GM21423 (cell line): ENCODE measurements around the gene SLC16A2.
"Not testable (repeated sequence)": the region's sequence is repeated elsewhere in the genome, so short reads cannot be mapped to it uniquely, and the experiment has no call there.

ENCODE experiments used
- ATAC-seq: cut with Tn5 transposase; IDR thresholded peaks from one replicate; pipeline ENCODE4 v1.9.1; 2021; ENCODE audit warnings: mild to moderate bottlenecking, moderate library complexity; ENCODE audit not compliant: unreplicated experiment

SLC16A2 gene

DNA sequence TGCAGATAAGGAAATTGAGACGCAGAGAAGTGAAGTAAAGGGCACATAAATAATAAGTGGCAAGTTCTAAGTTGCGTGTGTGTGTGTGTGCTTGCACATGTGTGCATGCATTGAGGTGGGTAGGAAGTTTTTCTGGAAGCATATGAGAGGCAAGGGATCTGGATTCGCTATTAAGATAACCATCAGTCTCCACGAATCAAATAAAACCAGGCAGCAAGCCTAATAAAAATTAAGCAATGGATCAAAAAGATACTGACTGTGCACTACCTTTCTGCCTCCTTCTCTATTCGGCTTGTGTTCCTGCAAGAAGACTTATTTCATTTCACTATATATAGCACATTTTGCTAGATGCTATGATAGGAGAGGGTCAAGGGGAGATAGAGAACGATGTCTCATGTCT lies 23.8 kb downstream of the SLC16A2 start:
- no peak for ATAC-seq

DNA sequence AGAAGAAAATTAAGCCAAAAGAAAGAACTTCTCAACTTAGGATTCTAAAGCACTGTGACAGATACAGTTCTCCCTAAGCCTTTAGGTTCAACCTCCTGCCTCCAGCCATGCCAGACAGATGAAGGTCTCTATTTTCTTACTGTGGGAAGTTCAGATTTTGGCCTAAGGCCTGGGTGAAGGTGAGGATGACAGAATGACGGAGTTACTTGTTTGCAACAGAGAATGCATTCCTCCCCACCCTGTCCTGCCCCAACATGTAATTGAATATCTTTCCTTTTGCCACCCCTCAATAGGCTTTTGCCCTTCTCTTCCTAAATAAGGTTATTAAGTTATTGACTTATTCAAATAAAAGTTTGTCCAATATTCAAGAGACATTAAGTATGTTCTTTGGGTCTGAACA lies 25.6 kb downstream of the SLC16A2 start:
- ATAC-seq, result no peak

DNA sequence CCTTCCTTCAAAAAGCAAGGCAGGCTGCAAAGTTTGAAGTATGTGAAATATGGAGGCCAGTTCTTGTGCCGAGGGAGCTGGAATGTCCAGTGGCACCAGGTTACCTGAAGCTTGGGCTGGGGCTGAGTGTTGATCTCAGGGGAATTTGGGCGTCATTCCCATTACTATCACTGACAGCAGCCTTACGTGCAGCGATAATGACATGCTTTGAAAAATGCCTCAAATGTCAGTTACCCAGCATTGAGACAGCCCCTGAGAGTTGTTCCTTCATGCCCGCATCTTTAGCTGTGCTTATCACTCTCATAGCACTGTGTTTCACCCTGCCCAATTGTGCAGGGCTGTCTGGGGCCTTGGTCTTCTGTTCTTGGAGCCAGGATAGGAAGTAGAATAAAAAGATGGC lies 27.4 kb downstream of the SLC16A2 start:
- ATAC-seq, result no peak

DNA sequence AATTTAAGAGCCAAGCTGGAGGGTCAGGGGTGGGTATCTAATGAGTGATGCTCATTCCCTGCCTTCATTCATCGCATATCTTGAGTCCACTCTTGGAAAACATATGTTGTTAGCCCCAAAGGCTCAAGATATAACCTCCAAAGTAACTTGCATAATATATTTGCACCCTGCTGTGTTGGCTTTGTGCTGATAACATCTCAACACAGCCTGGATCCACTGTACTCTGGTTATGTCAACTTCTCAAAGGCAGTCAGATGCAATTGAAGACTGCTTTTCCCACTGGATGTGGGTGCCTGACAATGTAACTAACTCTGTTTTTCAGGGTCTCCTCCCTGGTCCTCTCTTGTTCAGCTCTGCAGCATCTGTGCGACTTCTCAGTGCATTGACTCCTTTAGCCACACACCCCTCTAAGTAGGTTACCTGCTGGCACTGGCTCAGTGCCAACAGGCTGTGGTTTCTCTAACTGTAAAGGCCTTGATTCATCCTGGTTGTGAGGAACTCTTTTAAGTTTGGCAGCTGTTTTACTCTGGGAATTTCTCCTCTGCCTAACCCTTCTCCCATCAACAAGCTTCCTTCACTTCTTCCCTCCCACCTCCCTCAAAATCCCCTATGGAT lies 28.1 kb downstream of the SLC16A2 start:
- ATAC-seq, result no peak

DNA sequence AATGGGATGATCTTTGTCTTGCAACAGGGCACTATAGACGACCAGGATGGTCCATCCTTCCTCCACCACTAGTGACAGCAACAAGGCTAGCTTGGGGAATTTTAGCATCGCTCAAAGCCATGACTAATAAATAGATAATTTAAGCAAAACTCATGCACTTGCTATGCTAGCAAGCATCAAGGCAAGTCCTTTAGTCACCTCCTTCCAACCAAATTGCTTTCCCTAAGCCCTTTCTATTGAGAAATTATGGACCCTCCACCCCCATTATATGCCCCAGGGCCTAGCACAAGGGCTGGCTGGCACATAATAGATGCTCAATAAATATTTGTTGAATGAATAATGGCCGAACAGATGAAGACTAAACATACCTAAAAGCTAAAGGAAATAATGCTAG lies 28.6 kb downstream of the SLC16A2 start:
- no peak for ATAC-seq

DNA sequence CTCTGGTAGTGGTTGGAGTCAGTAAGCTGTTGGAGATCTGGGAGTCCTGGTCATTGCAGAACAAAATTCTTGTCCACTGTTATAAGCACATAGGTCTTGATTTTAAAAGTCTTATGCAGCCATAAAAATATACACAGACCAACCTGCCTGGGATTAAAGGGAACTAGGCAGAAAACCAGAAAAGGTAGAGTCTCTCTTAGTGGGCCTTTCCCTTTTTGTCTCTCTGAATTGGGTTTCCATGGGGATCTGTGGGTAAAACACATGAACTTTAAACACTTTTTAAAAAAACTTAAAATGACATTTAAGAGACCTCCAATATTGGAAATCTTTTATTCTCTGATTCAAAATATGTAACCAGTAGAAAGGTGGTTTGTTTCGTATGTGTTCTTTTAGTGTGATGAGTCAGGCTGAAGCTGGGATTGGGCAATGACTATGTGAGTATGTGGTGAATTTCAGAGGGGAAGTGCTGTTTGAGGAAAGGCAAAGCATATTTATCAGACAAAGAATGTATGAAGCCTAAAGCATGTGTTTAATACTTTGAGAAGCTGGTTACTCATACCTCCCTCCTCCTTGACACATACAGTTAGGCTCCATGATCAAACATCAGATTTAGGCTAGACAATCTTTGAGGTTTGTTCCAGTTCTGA lies 29.6 kb downstream of the SLC16A2 start:
- no peak for ATAC-seq

DNA sequence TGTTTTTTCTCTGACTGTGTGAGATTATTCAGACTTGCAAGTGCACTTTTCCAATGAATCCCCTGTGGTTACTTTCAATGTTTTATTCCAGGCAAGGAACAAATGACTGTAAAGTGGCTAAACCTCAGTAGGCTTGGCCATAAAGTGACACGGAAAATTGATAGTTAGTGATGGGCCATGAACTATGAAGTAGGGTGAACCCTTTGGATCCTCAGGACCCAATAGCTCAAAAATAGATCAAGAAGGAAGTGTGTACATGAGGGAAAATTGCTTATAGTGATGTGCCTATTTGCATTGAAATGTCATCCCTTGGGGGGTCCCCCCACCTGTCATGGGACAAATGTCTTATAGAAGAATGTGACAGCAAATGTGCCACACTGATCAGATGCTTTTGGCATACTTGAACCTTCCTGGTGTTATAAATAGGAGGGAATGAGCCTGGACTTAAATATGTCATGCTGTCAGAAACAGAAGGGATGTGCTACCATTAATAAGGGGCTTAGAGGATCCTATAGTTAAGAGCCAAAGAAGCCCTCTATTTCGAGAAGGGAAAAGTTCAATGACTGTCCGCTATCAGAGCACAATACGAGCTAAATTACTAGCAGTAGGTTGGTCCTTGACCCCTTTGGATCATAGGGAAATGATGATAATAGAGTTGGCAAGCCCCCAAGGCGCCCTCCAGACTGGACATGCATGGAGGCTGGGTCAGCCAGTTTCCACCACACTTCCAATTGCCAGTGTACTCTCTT lies 30.3 kb downstream of the SLC16A2 start:
- ATAC-seq, result no peak

DNA sequence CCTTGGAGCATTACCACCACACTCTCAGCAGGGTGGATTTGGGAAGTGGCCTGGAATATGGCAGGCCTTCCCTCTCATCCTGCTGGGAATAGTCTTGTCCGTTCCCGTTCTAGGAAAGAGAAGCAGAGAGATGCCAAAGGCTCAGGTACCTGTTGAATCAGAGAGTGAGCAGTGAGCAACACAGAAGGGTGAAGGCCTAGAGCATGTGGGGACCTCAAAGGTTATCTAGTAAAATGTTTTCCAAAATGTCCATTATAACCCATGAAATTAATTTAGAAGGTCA lies 30.8 kb downstream of the SLC16A2 start:
- no peak for ATAC-seq

DNA sequence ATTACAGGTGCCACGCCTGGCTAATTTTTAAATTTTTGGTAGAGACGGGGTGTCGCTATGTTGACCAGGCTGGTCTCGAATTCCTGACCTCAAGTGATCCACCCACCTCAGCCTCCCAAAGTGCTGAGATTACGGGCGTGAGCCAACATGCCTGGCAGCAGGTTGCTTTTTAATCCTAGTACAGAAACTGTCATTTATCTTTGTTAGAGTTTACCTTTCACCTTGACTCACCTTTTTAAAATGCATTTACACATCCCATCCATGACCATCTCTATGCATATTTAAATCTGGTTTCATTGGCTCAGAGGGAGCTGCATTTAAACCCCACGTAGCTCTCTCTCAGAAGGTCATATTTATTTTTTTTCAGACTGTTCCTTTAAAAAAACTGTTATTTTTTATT lies 31.9 kb downstream of the SLC16A2 start:
- ATAC-seq, result no peak

DNA sequence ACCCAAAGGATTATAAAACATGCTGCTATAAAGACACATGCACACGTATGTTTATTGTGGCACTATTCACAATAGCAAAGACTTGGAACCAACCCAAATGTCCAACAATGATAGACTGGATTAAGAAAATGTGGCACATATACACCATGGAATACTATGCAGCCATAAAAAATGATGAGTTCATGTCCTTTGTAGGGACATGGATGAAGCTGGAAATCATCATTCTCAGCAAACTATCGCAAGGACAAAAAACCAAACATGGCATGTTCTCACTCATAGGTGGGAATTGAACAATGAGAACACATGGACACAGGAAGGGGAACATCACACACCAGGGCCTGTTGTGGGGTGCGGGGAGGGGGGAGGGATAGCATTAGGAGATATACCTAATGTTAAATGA lies 32.9 kb downstream of the SLC16A2 start:
- not testable (repeated sequence) for ATAC-seq

DNA sequence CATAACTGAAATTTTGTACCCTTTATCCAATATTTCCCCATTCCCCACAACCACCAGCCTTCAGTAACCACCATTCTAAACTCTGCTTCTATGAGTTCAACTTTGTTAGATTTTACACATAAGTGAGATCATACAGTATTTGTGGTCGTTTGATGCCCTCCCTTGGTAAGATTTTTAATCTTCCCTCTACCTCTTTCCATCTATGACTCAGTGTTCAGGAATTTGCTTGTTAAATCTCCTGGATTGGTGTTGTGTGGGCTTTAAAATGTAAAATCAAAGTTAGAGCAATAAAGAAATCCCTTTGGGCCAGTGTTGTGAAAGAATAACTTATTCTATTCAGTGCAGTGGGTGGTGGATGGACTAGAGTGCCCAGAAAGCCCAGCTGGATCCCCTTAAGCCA lies 37.4 kb downstream of the SLC16A2 start:
- no peak for ATAC-seq

DNA sequence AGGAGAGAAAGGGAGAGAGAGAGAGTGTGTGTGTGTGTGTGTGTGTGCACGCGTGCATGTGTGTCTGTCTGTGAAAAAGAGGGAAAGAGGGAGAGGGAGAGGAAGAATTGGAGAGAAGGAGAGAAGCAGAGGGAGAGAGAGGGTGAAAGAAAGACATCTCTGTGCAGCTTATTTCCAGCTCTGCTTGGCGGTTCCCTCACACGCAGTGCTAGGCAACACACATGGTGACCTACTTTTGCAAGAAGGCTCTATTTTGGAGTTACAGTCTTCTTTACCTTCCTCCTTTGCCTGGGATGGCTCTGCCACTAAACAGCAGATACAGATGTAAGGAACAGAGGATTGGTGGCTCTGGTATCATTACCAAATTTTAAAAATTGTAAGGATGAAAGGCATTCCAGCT lies 40.1 kb downstream of the SLC16A2 start:
- no peak for ATAC-seq

DNA sequence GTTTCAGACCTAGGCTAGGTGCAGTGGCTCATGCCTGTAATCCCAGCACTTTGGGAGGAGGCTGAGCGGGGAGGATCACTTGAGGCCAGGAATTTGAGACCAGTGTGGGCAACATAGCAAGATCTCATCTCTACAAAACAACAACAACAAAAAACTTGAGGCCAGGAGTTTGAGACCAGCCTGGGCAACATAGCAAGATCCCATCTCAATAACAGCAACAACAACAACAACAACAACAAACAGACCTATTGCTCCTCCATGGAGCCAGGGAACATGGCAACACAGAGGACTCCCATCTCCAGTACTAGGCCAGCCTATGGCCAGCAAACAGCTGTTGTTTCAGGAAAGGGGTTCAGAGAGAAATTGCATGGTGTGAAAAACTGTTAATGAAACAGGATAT lies 43.4 kb downstream of the SLC16A2 start:
- ATAC-seq, result no peak

DNA sequence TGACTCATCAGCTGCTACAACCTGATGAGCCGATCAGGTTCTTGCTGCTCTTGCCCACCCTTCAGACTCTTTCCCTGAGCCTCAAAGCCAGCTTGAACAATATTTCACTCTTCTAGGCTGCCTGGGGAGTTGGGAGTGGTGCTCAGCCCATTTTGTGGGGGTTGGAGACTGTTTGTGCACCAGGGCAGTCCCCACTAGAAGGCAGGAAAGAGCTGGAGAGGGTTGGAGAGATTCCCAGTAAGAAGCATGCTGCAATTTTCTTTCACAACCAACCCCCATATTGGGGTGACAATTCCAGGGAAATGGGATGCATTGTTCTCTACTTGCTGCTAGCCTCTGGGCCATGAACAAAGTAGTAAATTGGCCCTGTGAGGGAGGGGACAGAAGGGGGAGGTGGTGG lies 44.1 kb downstream of the SLC16A2 start:
- no peak for ATAC-seq

DNA sequence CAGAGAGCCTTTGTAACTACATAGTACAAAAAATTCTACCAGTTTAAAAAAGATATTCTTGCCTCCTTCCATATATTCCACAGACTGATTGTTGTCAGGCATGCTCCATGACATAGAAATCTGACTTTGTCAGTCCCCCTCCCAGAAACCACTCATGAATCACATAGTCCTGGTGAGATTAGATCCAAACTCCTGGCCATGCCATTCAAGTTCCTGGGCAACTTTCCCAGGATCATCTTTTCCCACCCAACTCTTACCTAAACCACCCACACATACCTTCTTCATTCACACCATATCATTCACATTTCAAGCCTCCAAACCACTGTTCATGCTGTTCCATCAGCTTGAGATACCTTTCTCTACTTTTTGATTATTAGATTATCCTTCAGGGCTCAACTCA lies 46.4 kb downstream of the SLC16A2 start:
- ATAC-seq, result no peak

DNA sequence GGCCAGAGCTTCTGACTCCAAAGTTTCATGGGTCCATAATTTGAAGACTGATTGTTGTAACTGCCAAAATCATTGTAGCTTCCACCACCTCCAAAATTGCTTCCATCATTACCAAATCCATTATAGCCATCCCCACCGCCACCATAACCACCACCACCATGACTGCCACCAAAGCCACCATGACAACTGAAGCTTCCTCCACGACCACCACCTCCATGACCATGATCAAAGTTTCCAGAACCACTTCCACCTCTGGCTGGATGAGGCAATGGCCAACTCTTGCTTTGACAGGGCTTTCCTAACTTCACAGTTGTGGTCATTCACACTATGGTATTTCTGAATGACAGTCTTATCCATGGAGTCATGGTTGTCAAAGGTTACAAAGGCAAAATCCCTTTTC lies 51.8 kb downstream of the SLC16A2 start:
- not testable (repeated sequence) for ATAC-seq

DNA sequence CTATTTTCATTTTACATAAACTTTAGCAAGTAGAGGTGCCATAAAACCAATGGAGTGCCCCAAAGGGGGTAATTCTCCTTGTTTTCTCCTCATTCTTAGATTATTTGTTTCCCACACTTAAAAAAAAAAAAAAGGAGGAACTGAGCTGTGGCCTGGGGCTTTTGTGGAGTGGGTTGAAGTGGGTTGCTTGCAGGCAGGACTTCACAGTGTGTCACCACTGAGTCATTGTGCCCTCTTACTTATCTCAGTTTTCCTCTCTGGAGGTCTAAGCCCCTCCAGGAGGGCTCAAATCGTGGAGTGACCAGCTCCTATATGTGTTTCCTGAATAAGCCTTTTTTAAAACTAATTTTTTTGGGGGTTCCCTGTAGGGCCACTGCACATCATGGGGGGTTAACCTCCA lies 69.0 kb downstream of the SLC16A2 start:
- no peak for ATAC-seq

DNA sequence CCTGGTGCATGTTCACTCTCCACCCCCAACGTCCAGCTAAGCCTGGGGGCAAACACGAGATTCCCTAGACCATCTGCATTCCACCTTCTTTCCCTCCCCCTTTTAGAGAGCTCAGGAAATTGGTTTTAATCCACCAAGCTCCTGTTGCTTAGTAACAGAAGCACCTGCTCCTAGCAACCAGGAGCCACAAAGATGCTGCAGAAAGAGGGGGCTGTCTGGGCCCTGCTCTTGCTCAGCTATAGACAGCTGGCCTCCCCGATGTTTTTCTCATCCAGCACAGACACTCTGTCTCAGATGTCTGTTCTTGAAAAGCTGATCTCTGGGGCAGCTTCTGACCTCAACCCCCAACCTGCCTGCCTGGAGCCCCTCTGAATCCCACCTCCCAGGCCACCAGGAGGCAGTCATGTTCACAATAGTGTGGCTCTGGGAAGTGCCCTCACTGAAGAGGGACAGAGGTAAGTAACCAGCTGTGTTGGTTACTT lies 71.5 kb downstream of the SLC16A2 start:
- no peak for ATAC-seq

DNA sequence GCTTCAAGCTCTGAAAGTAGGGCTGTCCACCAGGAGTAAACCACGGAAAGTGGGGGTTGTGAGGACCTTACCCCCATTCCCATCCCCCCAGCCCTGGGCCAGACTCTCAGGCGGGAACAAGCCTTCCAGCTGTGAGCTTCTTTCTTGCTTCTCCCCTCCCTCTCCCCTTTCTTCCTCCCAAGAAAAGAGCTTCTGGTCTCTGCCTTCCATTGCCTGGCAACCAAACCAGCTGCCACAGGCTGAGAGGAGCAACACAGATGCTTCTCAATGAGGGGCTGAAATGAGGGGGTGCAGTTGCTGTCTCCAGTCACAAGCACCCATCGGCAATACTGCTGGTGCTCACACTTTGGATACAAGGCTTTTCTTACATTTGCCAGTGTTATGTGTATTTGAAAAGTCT lies 72.5 kb downstream of the SLC16A2 start:
- ATAC-seq, result no peak

DNA sequence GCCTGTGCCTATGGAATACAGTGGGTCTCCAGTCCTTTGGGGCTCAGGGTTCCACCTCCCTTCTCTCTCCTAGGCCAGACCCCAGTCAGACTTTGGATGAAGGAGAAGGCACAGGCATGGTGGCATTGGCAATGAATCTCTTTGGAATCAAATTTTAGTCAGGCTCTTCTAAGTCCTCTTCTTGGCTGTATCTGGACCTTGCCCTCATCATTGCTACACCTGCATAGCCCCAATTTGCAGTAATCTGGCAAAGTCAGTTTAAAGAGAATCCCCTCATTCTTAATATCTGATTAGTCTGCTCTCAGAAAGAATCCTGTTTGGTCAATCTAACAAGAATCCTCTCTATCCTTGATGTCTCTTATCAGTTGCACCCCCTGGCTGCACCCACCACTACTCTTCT lies 77.6 kb downstream of the SLC16A2 start:
- ATAC-seq, result no peak

DNA sequence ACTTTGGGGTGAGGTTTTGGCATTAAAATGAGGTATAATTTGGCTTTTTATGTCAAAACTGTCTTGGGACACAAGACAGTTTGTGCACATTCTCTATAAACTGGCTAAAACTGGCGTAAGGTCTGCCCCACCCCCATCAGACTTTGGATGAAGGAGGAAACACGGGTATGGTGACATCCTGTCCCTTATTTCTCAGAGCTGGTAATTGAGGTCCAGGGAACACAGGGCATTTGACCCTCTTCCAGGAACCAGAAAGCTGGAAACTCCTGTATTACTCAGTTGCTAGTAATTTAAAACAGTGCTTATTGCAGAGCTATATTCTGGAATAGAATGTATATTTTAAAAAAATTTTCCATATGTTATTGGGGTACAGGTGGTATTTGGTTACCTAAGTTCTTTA lies 78.8 kb downstream of the SLC16A2 start:
- no peak for ATAC-seq

DNA sequence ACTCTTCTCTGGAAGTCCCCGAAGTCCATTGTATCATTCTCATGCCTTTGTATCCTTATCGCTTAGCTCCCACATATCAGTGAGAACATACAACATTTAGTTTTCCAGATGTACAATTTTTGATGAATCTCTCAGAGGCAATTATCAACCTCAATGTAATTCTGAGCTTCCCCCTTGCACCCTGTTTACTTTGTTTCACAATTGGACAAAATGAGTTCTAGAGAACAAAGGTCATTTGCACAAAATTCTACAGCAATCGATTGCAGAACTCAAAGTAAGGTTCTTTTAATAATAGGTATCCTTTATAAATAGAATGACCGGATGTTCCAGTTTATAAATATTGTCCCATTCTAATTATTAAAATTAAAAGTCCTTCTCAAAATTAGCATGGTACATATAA lies 79.3 kb downstream of the SLC16A2 start:
- no peak for ATAC-seq

DNA sequence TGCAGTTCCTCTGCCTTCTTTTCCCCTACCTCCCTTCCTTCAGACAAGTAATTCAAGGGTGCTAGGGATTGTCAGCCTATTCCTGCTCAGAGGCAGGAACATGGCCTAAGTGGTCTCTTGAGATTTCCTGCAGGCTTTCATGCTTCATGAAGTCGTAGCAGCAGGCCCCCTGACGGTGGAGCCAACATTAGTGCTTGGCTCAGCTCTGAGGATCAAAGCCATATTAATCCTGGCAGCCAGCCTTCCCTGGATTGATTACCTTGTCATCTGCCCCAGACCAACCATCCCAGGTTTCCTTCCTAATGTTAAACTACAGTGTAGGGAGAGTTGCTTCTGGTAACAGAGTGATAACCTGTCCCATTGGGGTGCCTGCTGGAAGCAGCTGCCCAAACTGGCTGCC lies 84.1 kb downstream of the SLC16A2 start:
- no peak for ATAC-seq
